Measurements from ENCODE around the gene TMCC2. TPM values are rescaled to one million over a fixed set of nuclear protein-coding genes. Genes with fewer than 3 reads are reported as not detected.

Gene TMCC2
- total RNA-seq, 2 donors from 2014 or later: 6.8 to 8.9 TPM

- DNase-seq (ENCODE audit: low spot score) (no peak), ATAC-seq (ENCODE audit: insufficient number of reproducible peaks, low FRiP score, low read depth) (no peak)
- no peak overlapping the region for H3K4me3 ChIP-seq
- H3K4me1 ChIP-seq (ENCODE audit: control insufficient read depth in 1 of 2, low read depth in 2 of 2): peaks cover 2 to 6% of the 10 kb centered on the region in 2 donors
- no peak for TF ChIP-seq CTCF (IDR thresholded peaks at IDR 0.05)
- H3K36me3 ChIP-seq: no peaks in the 10 kb centered on the region
- H3K9me3 ChIP-seq: no peaks in the 10 kb centered on the region
- no peak overlapping the region for H3K27ac ChIP-seq
- no peaks in the 10 kb centered on the region for H3K27me3 ChIP-seq (replicated peaks; ENCODE audit: insufficient read depth)
Observed at GRCh38 chr1:205287076-205287475, 59.3 kb downstream of the TMCC2 start.

- no peak for TF ChIP-seq CTCF (IDR thresholded peaks at IDR 0.05)
- no peak for ATAC-seq (ENCODE audit: insufficient number of reproducible peaks, low FRiP score, low read depth)
- Histone ChIP-seq H3K27ac (no peak overlapping the region), H3K4me3 (no peak overlapping the region), H3K36me3 (no peaks in the 10 kb centered on the region), H3K4me1 (ENCODE audit: control insufficient read depth in 1 of 2, low read depth in 2 of 2) (peaks cover 2 to 6% of the 10 kb centered on the region in 2 donors), H3K27me3 (replicated peaks; ENCODE audit: insufficient read depth) (no peaks in the 10 kb centered on the region), H3K9me3 (no peaks in the 10 kb centered on the region)
- no peak for DNase-seq (ENCODE audit: low spot score)
Observed at GRCh38 chr1:205287767-205288559, 60.2 kb downstream of the TMCC2 start.

- Histone ChIP-seq H3K4me1 (ENCODE audit: control insufficient read depth in 1 of 2, low read depth in 2 of 2) (peaks cover 0 to 16% of the 10 kb centered on the region in 2 donors), H3K27me3 (replicated peaks; ENCODE audit: insufficient read depth) (no peaks in the 10 kb centered on the region), H3K36me3 (no peaks in the 10 kb centered on the region), H3K27ac (no peak overlapping the region), H3K9me3 (no peaks in the 10 kb centered on the region), H3K4me3 (no peak overlapping the region)
- no peak for TF ChIP-seq CTCF (IDR thresholded peaks at IDR 0.05)
- ATAC-seq (ENCODE audit: insufficient number of reproducible peaks, low FRiP score, low read depth) (no peak), DNase-seq (ENCODE audit: low spot score) (no peak)
Observed at GRCh38 chr1:205291596-205291995, 63.9 kb downstream of the TMCC2 start.

- DNase-seq (ENCODE audit: low spot score) (no peak), ATAC-seq (ENCODE audit: insufficient number of reproducible peaks, low FRiP score, low read depth) (no peak)
- Histone ChIP-seq H3K9me3 (no peaks in the 10 kb centered on the region), H3K4me1 (ENCODE audit: control insufficient read depth in 1 of 2, low read depth in 2 of 2) (peaks cover 0 to 16% of the 10 kb centered on the region in 2 donors), H3K27ac (no peak overlapping the region), H3K36me3 (no peaks in the 10 kb centered on the region), H3K27me3 (replicated peaks; ENCODE audit: insufficient read depth) (no peaks in the 10 kb centered on the region), H3K4me3 (no peak overlapping the region)
- TF ChIP-seq CTCF (IDR thresholded peaks at IDR 0.05): no peak
Observed at GRCh38 chr1:205293350-205294074, 65.8 kb downstream of the TMCC2 start.

GRCh38 chr1:205294175-205294917, 66.6 kb downstream of the TMCC2 start:
- Histone ChIP-seq H3K27ac (no peak overlapping the region), H3K36me3 (no peaks in the 10 kb centered on the region), H3K27me3 (replicated peaks; ENCODE audit: insufficient read depth) (no peaks in the 10 kb centered on the region), H3K4me3 (no peak overlapping the region), H3K4me1 (ENCODE audit: control insufficient read depth in 1 of 2, low read depth in 2 of 2) (peaks cover 0 to 16% of the 10 kb centered on the region in 2 donors), H3K9me3 (no peaks in the 10 kb centered on the region)
- ATAC-seq (ENCODE audit: insufficient number of reproducible peaks, low FRiP score, low read depth) (peak; percentile 58), DNase-seq (ENCODE audit: low spot score) (no peak)
- TF ChIP-seq CTCF (IDR thresholded peaks at IDR 0.05): no peak

Data from thoracic aorta (tissue), 2 donors.